Muscle layer of duodenum (tissue), 2 donors: Measurements from ENCODE around the gene WDR33.
A peak's percentile ranks its signal among the peaks of the same experiment; 100 is the strongest.

Experiments used
- H3K27ac ChIP-seq: one replicate; pipeline ENCODE4 v1.7.0; 2013; ENCODE audit warnings: mild to moderate bottlenecking, low read length
- H3K27me3 ChIP-seq: one replicate; pipeline ENCODE4 v1.7.0; 2013; ENCODE audit warnings: low read depth, mild to moderate bottlenecking, control low read depth, low read length
- H3K36me3 ChIP-seq, 2 donors: one replicate each; pipeline ENCODE4 v1.7.0; 2013; ENCODE audit warnings: low read length in 2 of 2, control low read depth in 1 of 2, mild to moderate bottlenecking in 1 of 2; ENCODE audit not compliant: insufficient read depth in 2 of 2, control insufficient read depth in 1 of 2
- H3K4me1 ChIP-seq, 2 donors: one replicate each; pipeline ENCODE4 v1.7.0; 2013; ENCODE audit warnings: low read length in 2 of 2, mild to moderate bottlenecking in 2 of 2, control low read depth in 1 of 2, moderate library complexity in 1 of 2; ENCODE audit not compliant: insufficient read depth in 2 of 2, control insufficient read depth in 1 of 2
- H3K4me3 ChIP-seq, 2 donors: one replicate each; pipeline ENCODE4 v1.7.0; 2013; ENCODE audit warnings: low read length in 2 of 2, low read depth in 1 of 2, mild to moderate bottlenecking in 1 of 2
- H3K9me3 ChIP-seq, 2 donors: one replicate each; pipeline ENCODE4 v1.7.0; 2013; ENCODE audit warnings: low read length in 2 of 2, control low read depth in 1 of 2, mild to moderate bottlenecking in 1 of 2; ENCODE audit not compliant: control insufficient read depth in 1 of 2
- donor health status: healthy.

WDR33 gene

GRCh38 chr2:127733816-127734537 is 77.0 kb downstream of the WDR33 start:
- H3K9me3 ChIP-seq = no peaks in the 10 kb centered on the region
- no peaks in the 10 kb centered on the region for H3K36me3 ChIP-seq
- no peak overlapping the region for H3K27ac ChIP-seq
- H3K4me3 ChIP-seq = peak overlapping the region; percentile 12 to 32
- peaks cover 0 to 9% of the 10 kb centered on the region in 2 donors for H3K4me1 ChIP-seq
- no peaks in the 10 kb centered on the region for H3K27me3 ChIP-seq

- H3K27ac ChIP-seq = no peak overlapping the region
- peak overlapping the region in 1 of 2 donors; percentile 32 for H3K4me3 ChIP-seq
These were observed 77.7 kb downstream of the WDR33 start for GRCh38 chr2:127733113-127733815.

GRCh38 chr2:127726158-127726880 is 84.7 kb downstream of the WDR33 start:
- no peaks in the 10 kb centered on the region for H3K27me3 ChIP-seq
- peaks cover 0 to 8% of the 10 kb centered on the region in 2 donors for H3K4me1 ChIP-seq
- H3K9me3 ChIP-seq = no peaks in the 10 kb centered on the region
- H3K36me3 ChIP-seq = peaks cover 13 to 19% of the 10 kb centered on the region in 2 donors
- no peak overlapping the region for H3K4me3 ChIP-seq
- no peak overlapping the region for H3K27ac ChIP-seq

More at GRCh38 chr2:127733113-127733815, 77.7 kb downstream of the WDR33 start:
- Histone ChIP-seq H3K4me1 (peaks cover 0 to 9% of the 10 kb centered on the region in 2 donors), H3K9me3 (no peaks in the 10 kb centered on the region), H3K27me3 (no peaks in the 10 kb centered on the region), H3K36me3 (no peaks in the 10 kb centered on the region)

DNA sequence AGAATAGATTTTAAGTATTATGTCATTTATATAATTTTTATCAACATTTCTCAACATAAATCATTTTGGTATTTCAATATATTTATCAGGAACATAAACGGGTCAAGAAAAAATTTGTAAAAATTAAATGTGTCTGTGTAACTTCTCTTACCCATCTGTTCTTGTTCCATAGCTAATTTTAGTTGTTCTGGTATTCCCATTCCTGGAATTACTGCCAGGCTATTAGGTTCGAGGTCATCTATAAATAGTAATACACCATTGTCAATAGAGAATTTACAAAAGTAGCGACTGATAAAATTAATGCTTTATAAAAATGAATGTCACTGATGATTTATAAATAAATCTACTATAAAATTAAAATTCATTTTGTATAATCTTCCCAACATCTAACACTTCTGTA is 88.2 kb downstream of the WDR33 start:
- Histone ChIP-seq H3K4me1 (peaks cover 0 to 8% of the 10 kb centered on the region in 2 donors), H3K27ac (no peak overlapping the region), H3K36me3 (peaks cover 42 to 43% of the 10 kb centered on the region in 2 donors), H3K27me3 (no peaks in the 10 kb centered on the region), H3K9me3 (no peaks in the 10 kb centered on the region), H3K4me3 (no peak overlapping the region)

DNA sequence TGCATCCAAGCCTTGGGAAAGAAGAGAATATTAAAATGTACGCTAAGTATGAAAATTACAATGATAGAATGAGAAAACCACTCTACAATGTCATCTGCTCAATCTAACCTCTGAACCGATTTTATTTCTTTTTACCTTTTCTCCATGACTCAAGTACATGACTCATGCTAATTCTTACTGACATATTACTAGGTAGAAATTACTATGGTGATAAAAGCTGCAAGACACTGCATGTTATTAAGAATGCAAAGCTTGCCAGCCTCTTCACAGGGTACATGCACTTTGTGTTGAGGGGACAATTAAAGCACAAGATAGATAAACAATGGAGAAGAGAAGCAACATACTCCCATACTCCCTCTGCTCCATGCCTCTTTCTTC is 89.0 kb downstream of the WDR33 start:
- Histone ChIP-seq H3K4me1 (peaks cover 0 to 8% of the 10 kb centered on the region in 2 donors), H3K4me3 (no peak overlapping the region), H3K9me3 (no peaks in the 10 kb centered on the region), H3K36me3 (peaks cover 42 to 45% of the 10 kb centered on the region in 2 donors), H3K27ac (no peak overlapping the region), H3K27me3 (no peaks in the 10 kb centered on the region)

GRCh38 chr2:127721311-127721977 is 89.5 kb downstream of the WDR33 start:
- Histone ChIP-seq H3K4me1 (peaks cover 0 to 8% of the 10 kb centered on the region in 2 donors), H3K9me3 (no peaks in the 10 kb centered on the region), H3K4me3 (no peak overlapping the region), H3K36me3 (peaks cover 42 to 50% of the 10 kb centered on the region in 2 donors), H3K27me3 (no peaks in the 10 kb centered on the region), H3K27ac (no peak overlapping the region)

GRCh38 chr2:127719301-127720218 is 91.4 kb downstream of the WDR33 start:
- peaks cover 0 to 8% of the 10 kb centered on the region in 2 donors for H3K4me1 ChIP-seq
- peaks cover 38 to 59% of the 10 kb centered on the region in 2 donors for H3K36me3 ChIP-seq
- H3K27me3 ChIP-seq = no peaks in the 10 kb centered on the region
- no peak overlapping the region for H3K27ac ChIP-seq
- no peaks in the 10 kb centered on the region for H3K9me3 ChIP-seq
- H3K4me3 ChIP-seq = no peak overlapping the region

GRCh38 chr2:127718271-127718670 is 92.7 kb downstream of the WDR33 start:
- peaks cover 34 to 72% of the 10 kb centered on the region in 2 donors for H3K36me3 ChIP-seq
- H3K4me3 ChIP-seq = no peak overlapping the region
- no peak overlapping the region for H3K27ac ChIP-seq
- no peaks in the 10 kb centered on the region for H3K9me3 ChIP-seq
- peaks cover 0 to 8% of the 10 kb centered on the region in 2 donors for H3K4me1 ChIP-seq
- no peaks in the 10 kb centered on the region for H3K27me3 ChIP-seq

DNA sequence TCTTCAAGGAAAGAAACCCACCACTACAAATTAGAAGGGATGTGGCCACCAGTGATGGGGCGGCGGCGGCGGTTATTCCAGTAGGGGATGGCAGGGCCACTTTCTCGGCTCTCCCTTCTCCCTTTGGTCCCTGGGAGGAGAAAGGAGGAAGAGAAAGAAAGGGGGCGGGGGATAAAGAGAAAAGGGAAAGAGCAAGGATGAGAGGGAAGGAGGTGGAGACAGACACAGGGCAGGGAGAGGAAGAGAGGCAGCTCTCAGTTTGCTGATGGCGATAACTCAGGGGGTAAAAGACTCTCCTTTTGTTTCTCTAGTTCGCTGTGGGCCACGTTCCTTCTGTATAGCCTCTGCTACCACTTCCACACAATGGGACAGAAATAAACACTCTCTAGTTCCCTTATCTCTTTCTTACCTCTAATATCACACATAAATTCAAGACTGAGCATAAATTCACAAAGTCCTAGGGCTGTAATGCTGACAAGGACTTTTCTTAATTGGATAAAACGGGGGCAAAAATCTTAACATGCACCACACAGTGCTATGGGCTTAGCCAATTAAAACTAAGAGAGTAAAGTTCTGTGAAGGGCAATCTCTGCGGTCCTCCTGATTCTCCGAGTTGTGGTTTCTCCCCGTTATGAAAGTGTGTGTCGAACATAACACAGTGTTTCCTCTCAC is 95.1 kb downstream of the WDR33 start:
- peaks cover 23 to 57% of the 10 kb centered on the region in 2 donors for H3K36me3 ChIP-seq
- H3K27ac ChIP-seq = no peak overlapping the region
- no peaks in the 10 kb centered on the region for H3K27me3 ChIP-seq
- no peak overlapping the region for H3K4me3 ChIP-seq
- H3K9me3 ChIP-seq = no peaks in the 10 kb centered on the region
- H3K4me1 ChIP-seq = no peaks in the 10 kb centered on the region

- H3K4me1 ChIP-seq = peaks cover 0 to under 1% of the 10 kb centered on the region in 2 donors
- H3K36me3 ChIP-seq = peaks cover 15 to 44% of the 10 kb centered on the region in 2 donors
- no peaks in the 10 kb centered on the region for H3K9me3 ChIP-seq
- no peaks in the 10 kb centered on the region for H3K27me3 ChIP-seq
- H3K4me3 ChIP-seq = no peak overlapping the region
- no peak overlapping the region for H3K27ac ChIP-seq
These were observed 97.4 kb downstream of the WDR33 start for GRCh38 chr2:127713562-127713961.
